GM23248 (cell line): ENCODE data around the gene ACKR3. TPM values are rescaled to one million over a fixed set of nuclear protein-coding genes. Genes with fewer than 3 reads are reported as not detected.

Source experiments
- DNase-seq: peaks from one replicate; pipeline ENCODE4 v3.0.0-alpha.2; 2015
- H2AFZ ChIP-seq: fragments of 200-600 bp; sonication (generic); 2 replicates; pipeline ENCODE4 v1.6.1; 2016; ENCODE audit warnings: antibody characterized with exemption
- H3F3A ChIP-seq: fragments of 200-600 bp; sonication (generic); 2 replicates; pipeline ENCODE4 v1.6.1; 2016; ENCODE audit warnings: mild to moderate bottlenecking, antibody characterized with exemption, mixed run types; ENCODE audit not compliant: insufficient read depth
- H3K27ac ChIP-seq: fragments of 200-600 bp; sonication (generic); 2 replicates; pipeline ENCODE4 v1.5.1; 2016; ENCODE audit warnings: mild to moderate bottlenecking
- H3K27me3 ChIP-seq: fragments of 200-600 bp; sonication (generic); replicated peaks from 2 replicates; pipeline ENCODE4 v1.6.1; 2016; ENCODE audit warnings: mild to moderate bottlenecking; ENCODE audit not compliant: insufficient read depth
- H3K36me3 ChIP-seq: fragments of 200-600 bp; sonication (generic); 2 replicates; pipeline ENCODE4 v1.6.1; 2016; ENCODE audit warnings: low read depth, mild to moderate bottlenecking
- H3K4me1 ChIP-seq: fragments of 200-600 bp; sonication (generic); 2 replicates; pipeline ENCODE4 v1.6.1; 2016; ENCODE audit warnings: mild to moderate bottlenecking; ENCODE audit not compliant: insufficient read depth
- H3K4me2 ChIP-seq: fragments of 200-600 bp; sonication (generic); one replicate; pipeline ENCODE4 v1.6.1; 2016; ENCODE audit warnings: mild to moderate bottlenecking; ENCODE audit not compliant: unreplicated experiment
- H3K4me3 ChIP-seq: fragments of 200-600 bp; sonication (generic); 2 replicates; pipeline ENCODE4 v1.5.1; 2016; ENCODE audit warnings: mild to moderate bottlenecking
- H3K79me2 ChIP-seq: fragments of 200-600 bp; sonication (generic); 2 replicates; pipeline ENCODE4 v1.6.1; 2016; ENCODE audit warnings: mild to moderate bottlenecking; ENCODE audit not compliant: insufficient read depth
- H3K9ac ChIP-seq: fragments of 200-600 bp; sonication (generic); 2 replicates; pipeline ENCODE4 v1.6.1; 2016; ENCODE audit warnings: mild to moderate bottlenecking
- H3K9me2 ChIP-seq: fragments of 200-600 bp; sonication (generic); 2 replicates; pipeline ENCODE4 v1.6.1; 2016; ENCODE audit warnings: mixed run types, mild to moderate bottlenecking, moderate library complexity; ENCODE audit not compliant: insufficient read depth
- H3K9me3 ChIP-seq: fragments of 200-600 bp; sonication (generic); one replicate; pipeline ENCODE4 v1.6.1; 2017; ENCODE audit warnings: low read depth
- H4K20me1 ChIP-seq: fragments of 200-600 bp; sonication (generic); 2 replicates; pipeline ENCODE4 v1.6.0; 2016; ENCODE audit not compliant: insufficient read depth
- EZH2 ChIP-seq: fragments of 200-600 bp; sonication (generic); IDR thresholded peaks from 2 replicates; pipeline ENCODE4 v1.6.1; 2018; ENCODE audit warnings: antibody characterized with exemption, mild to moderate bottlenecking; ENCODE audit not compliant: insufficient read depth, poor library complexity, severe bottlenecking
- EZH2phosphoT487 ChIP-seq: fragments of 200-600 bp; sonication (generic); IDR thresholded peaks from 2 replicates; pipeline ENCODE4 v1.6.1; 2018; ENCODE audit warnings: antibody characterized with exemption, moderate library complexity, mild to moderate bottlenecking, low read depth; ENCODE audit not compliant: insufficient read depth
- WGBS, 2 experiments: methylation state at CpG; one replicate each; pipeline ENCODE4 v1.1.6; 2015 to 2017; ENCODE audit warnings: low lambda C conversion rate in 2 of 2, low coverage in 1 of 2; ENCODE audit errors: missing lambda C conversion rate in 2 of 2; 5-methylcytosine and 5-hydroxymethylcytosine counted together
- in situ Hi-C: fragments of 300-500 bp; cut with MboI; formaldehyde crosslinking; loops from 2 replicates; pipeline ENCODE4 v1.15.0; 2020
- polyA plus RNA-seq: library from polyadenylated mRNA; unstranded; fragments of >200 nt; fragmentation: Nextera tagmentation; extraction: Ambion mirVana; gene quantifications from 2 replicates; pipeline ENCODE4 v1.2.1, GENCODE V29; 2016
- total RNA-seq: library from RNA; depleted of rRNA; stranded (reverse); fragments of >200 nt; shearing (Covaris generic); gene quantifications from 2 replicates; pipeline ENCODE4 v1.2.3, GENCODE V29; 2014

ACKR3 gene
- total and polyA plus RNA-seq, 2 experiments from 2014 or later: 6.1 to 8.5 TPM

- H3F3A ChIP-seq: peaks cover 9% of the 10 kb centered on the region; the same call in 1 of the 2 replicates
- H3K4me2 ChIP-seq: no peak overlapping the region
- H3K27me3 ChIP-seq: peaks cover 34% of the 10 kb centered on the region
- no peak overlapping the region for H3K4me3 ChIP-seq
- H3K27ac ChIP-seq: no peak overlapping the region
- peaks cover 10% of the 10 kb centered on the region for H3K4me1 ChIP-seq
- no peak overlapping the region for H3K9ac ChIP-seq
- 77 to 79% methylated on average over 6 of the region's 6 CpGs for WGBS, 2 experiments
- no peak for TF ChIP-seq EZH2
- no peak for TF ChIP-seq EZH2phosphoT487
- in situ Hi-C loops: no loop called here
- no peaks in the 10 kb centered on the region for H3K9me3 ChIP-seq
- DNase-seq: no peak
- H4K20me1 ChIP-seq: no peaks in the 10 kb centered on the region
- H2AFZ ChIP-seq: no peak overlapping the region
- H3K36me3 ChIP-seq: no peaks in the 10 kb centered on the region
- no peaks in the 10 kb centered on the region for H3K9me2 ChIP-seq
- H3K79me2 ChIP-seq: no peaks in the 10 kb centered on the region
These were observed 46.4 kb downstream of the ACKR3 start for GRCh38 chr2:236616031-236616430.

GRCh38 chr2:236616624-236617023 lies 47.0 kb downstream of the ACKR3 start:
- H4K20me1 ChIP-seq: no peaks in the 10 kb centered on the region
- H3K9ac ChIP-seq: no peak overlapping the region
- no peak for TF ChIP-seq EZH2
- no peak for TF ChIP-seq EZH2phosphoT487
- H3K79me2 ChIP-seq: no peaks in the 10 kb centered on the region
- H2AFZ ChIP-seq: no peak overlapping the region
- H3F3A ChIP-seq: peaks cover 3% of the 10 kb centered on the region; the same call in 1 of the 2 replicates
- H3K4me3 ChIP-seq: no peak overlapping the region
- no peaks in the 10 kb centered on the region for H3K9me2 ChIP-seq
- no peak for DNase-seq
- peaks cover 4% of the 10 kb centered on the region for H3K4me1 ChIP-seq
- H3K9me3 ChIP-seq: no peaks in the 10 kb centered on the region
- H3K27me3 ChIP-seq: peaks cover 34% of the 10 kb centered on the region
- no peak overlapping the region for H3K27ac ChIP-seq
- H3K4me2 ChIP-seq: no peak overlapping the region
- in situ Hi-C loops: no loop called here
- 89 to 90% methylated on average over 7 of the region's 7 CpGs for WGBS, 2 experiments
- H3K36me3 ChIP-seq: no peaks in the 10 kb centered on the region

- H4K20me1 ChIP-seq: no peaks in the 10 kb centered on the region
- H3K27me3 ChIP-seq: peaks cover 34% of the 10 kb centered on the region
- H3K4me3 ChIP-seq: no peak overlapping the region
- H3F3A ChIP-seq: no peaks in the 10 kb centered on the region
- H2AFZ ChIP-seq: no peak overlapping the region
- WGBS, 2 experiments: 83 to 86% methylated on average over 6 of the region's 6 CpGs
- in situ Hi-C loops: no loop called here
- H3K4me1 ChIP-seq: no peaks in the 10 kb centered on the region
- DNase-seq: no peak
- H3K36me3 ChIP-seq: no peaks in the 10 kb centered on the region
- no peak overlapping the region for H3K27ac ChIP-seq
- TF ChIP-seq EZH2phosphoT487 (no peak), EZH2 (no peak)
- H3K9me2 ChIP-seq: no peaks in the 10 kb centered on the region
- H3K9ac ChIP-seq: no peak overlapping the region
- H3K9me3 ChIP-seq: no peaks in the 10 kb centered on the region
- H3K79me2 ChIP-seq: no peaks in the 10 kb centered on the region
- H3K4me2 ChIP-seq: no peak overlapping the region
These were observed 47.7 kb downstream of the ACKR3 start for GRCh38 chr2:236617221-236617737.

GRCh38 chr2:236617796-236618195 lies 48.2 kb downstream of the ACKR3 start:
- TF ChIP-seq EZH2: no peak
- TF ChIP-seq EZH2phosphoT487: no peak
- Histone ChIP-seq H4K20me1 (no peaks in the 10 kb centered on the region), H3K9ac (no peak overlapping the region), H3K9me2 (no peaks in the 10 kb centered on the region), H3K36me3 (no peaks in the 10 kb centered on the region), H3F3A (no peaks in the 10 kb centered on the region), H3K27me3 (peaks cover 34% of the 10 kb centered on the region), H3K79me2 (no peaks in the 10 kb centered on the region), H3K4me1 (no peaks in the 10 kb centered on the region), H3K4me3 (no peak overlapping the region), H2AFZ (no peak overlapping the region), H3K27ac (no peak overlapping the region), H3K4me2 (no peak overlapping the region), H3K9me3 (no peaks in the 10 kb centered on the region)
- in situ Hi-C loops: no loop called here
- 95 to 97% methylated on average over 10 of the region's 10 CpGs for WGBS, 2 experiments
- DNase-seq: no peak

- Histone ChIP-seq H3K9me2 (no peaks in the 10 kb centered on the region), H3K4me2 (no peak overlapping the region), H3K9ac (no peak overlapping the region), H3K4me1 (no peaks in the 10 kb centered on the region), H3K36me3 (no peaks in the 10 kb centered on the region), H3K27ac (no peak overlapping the region), H2AFZ (no peak overlapping the region), H3K9me3 (no peaks in the 10 kb centered on the region), H3K79me2 (no peaks in the 10 kb centered on the region), H3F3A (no peaks in the 10 kb centered on the region), H3K27me3 (peaks cover 30% of the 10 kb centered on the region), H3K4me3 (no peak overlapping the region), H4K20me1 (no peaks in the 10 kb centered on the region)
- in situ Hi-C loops: no loop called here
- no peak for TF ChIP-seq EZH2
- no peak for TF ChIP-seq EZH2phosphoT487
- WGBS, 2 experiments: 88 to 92% methylated on average over 7 of the region's 7 CpGs
- no peak for DNase-seq
These were observed 48.7 kb downstream of the ACKR3 start for GRCh38 chr2:236618370-236618769.
